GM23338 (cell line): ENCODE data around the gene TMC2. TPM values are rescaled to one million over a fixed set of nuclear protein-coding genes. Genes with fewer than 3 reads are reported as not detected.
"Not testable (repeated sequence)": the region's sequence is repeated elsewhere in the genome, so short reads cannot be mapped to it uniquely, and the experiment has no call there.

ENCODE experiments used
- ATAC-seq: fragments of 200-7000 bp; cut with Tn5 transposase; 3 replicates; pipeline ENCODE4 v1.9.1; 2020
- DNase-seq: peaks from one replicate; pipeline ENCODE4 v3.0.0-alpha.2; 2015; ENCODE audit warnings: low spot score
- H2AFZ ChIP-seq: fragments of 200-600 bp; sonication (generic); 2 replicates; pipeline ENCODE4 v1.8.0; 2016; ENCODE audit warnings: antibody characterized with exemption, mild to moderate bottlenecking, moderate library complexity
- H3F3A ChIP-seq: fragments of 200-600 bp; sonication (generic); replicated peaks from 2 replicates; pipeline ENCODE4 v1.8.0; 2017; ENCODE audit warnings: antibody characterized with exemption, mixed run types, low read depth
- H3K27ac ChIP-seq: fragments of 200-600 bp; sonication (generic); 2 replicates; pipeline ENCODE4 v1.6.1; 2016; ENCODE audit warnings: low read depth
- H3K27me3 ChIP-seq: fragments of 200-600 bp; sonication (generic); 2 replicates; pipeline ENCODE4 v1.8.0; 2016; ENCODE audit warnings: mild to moderate bottlenecking, mixed run types, moderate library complexity; ENCODE audit not compliant: insufficient read depth
- H3K36me3 ChIP-seq: fragments of 200-600 bp; sonication (generic); 2 replicates; pipeline ENCODE4 v1.8.0; 2016; ENCODE audit warnings: mild to moderate bottlenecking; ENCODE audit not compliant: insufficient read depth
- H3K4me1 ChIP-seq: fragments of 200-600 bp; sonication (generic); 2 replicates; pipeline ENCODE4 v1.8.0; 2016; ENCODE audit warnings: mild to moderate bottlenecking, moderate library complexity; ENCODE audit not compliant: insufficient read depth
- H3K4me2 ChIP-seq: fragments of 200-600 bp; sonication (generic); 2 replicates; pipeline ENCODE4 v1.7.1; 2017; ENCODE audit warnings: mixed run types
- H3K4me3 ChIP-seq: fragments of 200-600 bp; sonication (generic); 2 replicates; pipeline ENCODE4 v1.6.1; 2016; ENCODE audit warnings: mixed run types
- H3K79me2 ChIP-seq: fragments of 200-600 bp; sonication (generic); replicated peaks from 2 replicates; pipeline ENCODE4 v1.8.0; 2017; ENCODE audit warnings: mild to moderate bottlenecking; ENCODE audit not compliant: insufficient read depth
- H3K9me2 ChIP-seq: fragments of 200-600 bp; sonication (generic); 2 replicates; pipeline ENCODE4 v1.8.0; 2017; ENCODE audit not compliant: insufficient read depth
- H4K20me1 ChIP-seq: fragments of 200-600 bp; sonication (generic); replicated peaks from 2 replicates; pipeline ENCODE4 v1.8.0; 2017; ENCODE audit warnings: mild to moderate bottlenecking; ENCODE audit not compliant: insufficient read depth
- H3K27ac Mint-ChIP-seq: 2 replicates; pipeline ENCODE4 v1.8.0; 2020; ENCODE audit warnings: inconsistent platforms, mild to moderate bottlenecking, moderate library complexity, mixed read lengths
- H3K27me3 Mint-ChIP-seq: 3 replicates; pipeline ENCODE4 v1.8.0; 2022; ENCODE audit warnings: low read depth, mild to moderate bottlenecking, moderate library complexity, mixed read lengths, inconsistent platforms; ENCODE audit not compliant: insufficient read depth, poor library complexity
- H3K36me3 Mint-ChIP-seq: 3 replicates; pipeline ENCODE4 v1.8.0; 2021; ENCODE audit warnings: low read depth, mild to moderate bottlenecking, inconsistent platforms, moderate library complexity, mixed read lengths
- H3K4me1 Mint-ChIP-seq: 3 replicates; pipeline ENCODE4 v1.8.0; 2020; ENCODE audit warnings: mild to moderate bottlenecking, inconsistent platforms, mixed read lengths
- H3K4me3 Mint-ChIP-seq: 3 replicates; pipeline ENCODE4 v1.8.0; 2021; ENCODE audit warnings: moderate library complexity, mild to moderate bottlenecking, inconsistent platforms, mixed read lengths
- H3K9me3 Mint-ChIP-seq: 3 replicates; pipeline ENCODE4 v1.8.0; 2020; ENCODE audit warnings: moderate library complexity, mild to moderate bottlenecking, inconsistent platforms, mixed read lengths
- ETS1 ChIP-seq: IDR thresholded peaks from 2 replicates; pipeline ENCODE4 v1.6.1; 2016; ENCODE audit warnings: antibody characterized with exemption
- EZH2phosphoT487 ChIP-seq: fragments of 200-600 bp; sonication (generic); IDR thresholded peaks from one replicate; pipeline ENCODE4 v1.8.1; 2018; ENCODE audit warnings: antibody characterized with exemption; ENCODE audit not compliant: unreplicated experiment
- JUNB ChIP-seq: IDR thresholded peaks from one replicate; pipeline ENCODE4 v1.6.1; 2016; ENCODE audit warnings: antibody characterized with exemption; ENCODE audit not compliant: unreplicated experiment
- POLR2AphosphoS5 ChIP-seq: IDR thresholded peaks from 2 replicates; pipeline ENCODE4 v1.6.1; 2016; ENCODE audit warnings: antibody characterized with exemption, low read depth
- polyA plus RNA-seq: library from polyadenylated mRNA; unstranded; fragments of >200 nt; fragmentation: Nextera tagmentation; extraction: Ambion mirVana; gene quantifications from 2 replicates; pipeline ENCODE4 v1.2.1, GENCODE V29; 2016
- total RNA-seq: library from RNA; depleted of rRNA; stranded (reverse); fragments of >200 nt; shearing (Covaris generic); gene quantifications from 2 replicates; pipeline ENCODE4 v1.2.3, GENCODE V29; 2014
- TF ChIP-seq, protein P1 (sequence below): IDR thresholded peaks from one replicate; pipeline ENCODE4 v1.6.1; 2018; ENCODE audit warnings: antibody characterized with exemption; ENCODE audit not compliant: unreplicated experiment
- TF ChIP-seq, protein P2 (sequence below), 2 experiments: fragments of 200-600 bp in 1 of 2; sonication (generic) in 1 of 2; conservative IDR thresholded peaks; 2 replicates each; pipeline versions ENCODE4 v1.5.1 to v1.6.1; 2016 to 2017; ENCODE audit warnings: antibody characterized with exemption in 2 of 2, low read depth in 2 of 2, mild to moderate bottlenecking in 2 of 2, moderate library complexity in 1 of 2

The TMC2 gene
- total and polyA plus RNA-seq, 2 experiments from 2014 or later, result not detected

DNA sequence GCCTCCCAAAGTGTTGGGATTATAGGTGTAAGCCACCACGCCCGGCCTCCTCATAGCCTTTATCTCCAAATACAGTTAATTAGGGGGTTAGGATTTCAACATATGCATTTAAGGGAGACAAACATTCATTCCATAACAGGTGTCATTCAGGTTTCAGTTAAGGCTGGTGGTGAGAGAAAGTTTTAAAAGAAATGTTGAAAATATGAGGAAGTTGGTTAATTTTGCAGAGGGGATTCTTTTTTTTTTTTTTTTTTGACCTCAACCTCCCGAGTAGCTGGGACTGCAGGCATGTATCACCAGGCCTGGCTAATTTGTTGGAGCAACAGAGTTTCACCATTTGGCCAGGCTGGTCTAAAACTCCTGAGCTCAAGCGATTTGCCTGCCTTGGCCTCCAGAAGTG, 143.7 kb downstream of the TMC2 start (continued):
- TF ChIP-seq JUNB (no peak), POLR2AphosphoS5 (no peak), ETS1 (no peak), EZH2phosphoT487 (no peak)
- TF ChIP-seq, protein P1, sequence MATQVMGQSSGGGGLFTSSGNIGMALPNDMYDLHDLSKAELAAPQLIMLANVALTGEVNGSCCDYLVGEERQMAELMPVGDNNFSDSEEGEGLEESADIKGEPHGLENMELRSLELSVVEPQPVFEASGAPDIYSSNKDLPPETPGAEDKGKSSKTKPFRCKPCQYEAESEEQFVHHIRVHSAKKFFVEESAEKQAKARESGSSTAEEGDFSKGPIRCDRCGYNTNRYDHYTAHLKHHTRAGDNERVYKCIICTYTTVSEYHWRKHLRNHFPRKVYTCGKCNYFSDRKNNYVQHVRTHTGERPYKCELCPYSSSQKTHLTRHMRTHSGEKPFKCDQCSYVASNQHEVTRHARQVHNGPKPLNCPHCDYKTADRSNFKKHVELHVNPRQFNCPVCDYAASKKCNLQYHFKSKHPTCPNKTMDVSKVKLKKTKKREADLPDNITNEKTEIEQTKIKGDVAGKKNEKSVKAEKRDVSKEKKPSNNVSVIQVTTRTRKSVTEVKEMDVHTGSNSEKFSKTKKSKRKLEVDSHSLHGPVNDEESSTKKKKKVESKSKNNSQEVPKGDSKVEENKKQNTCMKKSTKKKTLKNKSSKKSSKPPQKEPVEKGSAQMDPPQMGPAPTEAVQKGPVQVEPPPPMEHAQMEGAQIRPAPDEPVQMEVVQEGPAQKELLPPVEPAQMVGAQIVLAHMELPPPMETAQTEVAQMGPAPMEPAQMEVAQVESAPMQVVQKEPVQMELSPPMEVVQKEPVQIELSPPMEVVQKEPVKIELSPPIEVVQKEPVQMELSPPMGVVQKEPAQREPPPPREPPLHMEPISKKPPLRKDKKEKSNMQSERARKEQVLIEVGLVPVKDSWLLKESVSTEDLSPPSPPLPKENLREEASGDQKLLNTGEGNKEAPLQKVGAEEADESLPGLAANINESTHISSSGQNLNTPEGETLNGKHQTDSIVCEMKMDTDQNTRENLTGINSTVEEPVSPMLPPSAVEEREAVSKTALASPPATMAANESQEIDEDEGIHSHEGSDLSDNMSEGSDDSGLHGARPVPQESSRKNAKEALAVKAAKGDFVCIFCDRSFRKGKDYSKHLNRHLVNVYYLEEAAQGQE, result no peak
- TF ChIP-seq, protein P2, sequence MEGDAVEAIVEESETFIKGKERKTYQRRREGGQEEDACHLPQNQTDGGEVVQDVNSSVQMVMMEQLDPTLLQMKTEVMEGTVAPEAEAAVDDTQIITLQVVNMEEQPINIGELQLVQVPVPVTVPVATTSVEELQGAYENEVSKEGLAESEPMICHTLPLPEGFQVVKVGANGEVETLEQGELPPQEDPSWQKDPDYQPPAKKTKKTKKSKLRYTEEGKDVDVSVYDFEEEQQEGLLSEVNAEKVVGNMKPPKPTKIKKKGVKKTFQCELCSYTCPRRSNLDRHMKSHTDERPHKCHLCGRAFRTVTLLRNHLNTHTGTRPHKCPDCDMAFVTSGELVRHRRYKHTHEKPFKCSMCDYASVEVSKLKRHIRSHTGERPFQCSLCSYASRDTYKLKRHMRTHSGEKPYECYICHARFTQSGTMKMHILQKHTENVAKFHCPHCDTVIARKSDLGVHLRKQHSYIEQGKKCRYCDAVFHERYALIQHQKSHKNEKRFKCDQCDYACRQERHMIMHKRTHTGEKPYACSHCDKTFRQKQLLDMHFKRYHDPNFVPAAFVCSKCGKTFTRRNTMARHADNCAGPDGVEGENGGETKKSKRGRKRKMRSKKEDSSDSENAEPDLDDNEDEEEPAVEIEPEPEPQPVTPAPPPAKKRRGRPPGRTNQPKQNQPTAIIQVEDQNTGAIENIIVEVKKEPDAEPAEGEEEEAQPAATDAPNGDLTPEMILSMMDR (conservative IDR thresholded peaks at IDR 0.05; ENCODE audit: low read depth in 2 of 2), result no peak

DNA sequence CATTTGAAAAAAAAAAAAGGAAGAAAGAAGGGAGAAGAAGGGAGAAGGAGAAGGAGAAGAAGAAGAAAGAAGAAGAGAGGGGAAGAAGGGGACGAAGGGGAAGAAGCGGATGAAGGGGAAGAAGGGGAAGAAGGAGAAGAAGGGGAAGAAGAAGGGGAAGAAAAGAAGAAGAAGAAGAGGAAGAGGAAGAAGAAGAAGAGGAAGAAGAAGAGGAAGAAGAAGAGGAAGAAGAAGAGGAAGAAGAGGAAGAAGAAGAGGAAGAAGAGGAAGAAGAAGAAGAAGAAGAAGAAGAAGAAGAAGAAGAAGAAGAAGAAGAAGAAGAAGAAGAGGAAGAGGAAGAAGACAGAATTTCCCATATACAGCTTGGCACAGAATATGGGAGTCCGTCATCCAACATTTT, 145.7 kb downstream of the TMC2 start:
- not testable (repeated sequence) for H3K27me3 Mint-ChIP-seq, DNase-seq, H3K36me3 ChIP-seq, H3K9me2 ChIP-seq, H3K4me1 ChIP-seq, H3K4me3 ChIP-seq, H3K4me3 Mint-ChIP-seq, H4K20me1 ChIP-seq, H2AFZ ChIP-seq, H3K4me2 ChIP-seq, ATAC-seq, H3K4me1 Mint-ChIP-seq, H3F3A ChIP-seq, H3K27ac ChIP-seq, H3K79me2 ChIP-seq, H3K27ac Mint-ChIP-seq, H3K36me3 Mint-ChIP-seq, H3K9me3 Mint-ChIP-seq
- H3K27me3 ChIP-seq, result peaks cover 27% of the 10 kb centered on the region

GRCh38 chr20:2684817-2685216, 148.4 kb downstream of the TMC2 start:
- H3K4me1 Mint-ChIP-seq, H3K79me2 ChIP-seq, H3K27ac ChIP-seq, H4K20me1 ChIP-seq, ATAC-seq, H3F3A ChIP-seq, H2AFZ ChIP-seq, H3K9me3 Mint-ChIP-seq, H3K4me3 ChIP-seq, H3K36me3 Mint-ChIP-seq, H3K9me2 ChIP-seq, H3K4me3 Mint-ChIP-seq, H3K36me3 ChIP-seq, H3K27ac Mint-ChIP-seq, DNase-seq, H3K4me2 ChIP-seq: not testable (repeated sequence)
- Histone ChIP-seq H3K27me3 (peaks cover 50% of the 10 kb centered on the region), H3K4me1 (peaks cover 10% of the 10 kb centered on the region; the same call in 1 of the 2 replicates)
- H3K27me3 Mint-ChIP-seq, result peaks cover 30% of the 10 kb centered on the region
